Endodermal cell (in vitro differentiated cells): Measurements from ENCODE around the gene MRPL36. TPM values are rescaled to one million over a fixed set of nuclear protein-coding genes. Genes with fewer than 3 reads are reported as not detected.

Experiments used
- DNase-seq: peaks from one replicate; pipeline ENCODE4 v3.0.0-alpha.2; 2017
- H3K27ac ChIP-seq: 2 replicates; pipeline ENCODE4 v1.5.1; 2013; ENCODE audit warnings: mild to moderate bottlenecking, low read depth, low read length, moderate library complexity
- H3K27me3 ChIP-seq: 2 replicates; pipeline ENCODE4 v1.6.1; 2013; ENCODE audit warnings: mild to moderate bottlenecking, low read length, moderate library complexity; ENCODE audit not compliant: insufficient read depth, control insufficient read depth, poor library complexity, severe bottlenecking
- H3K36me3 ChIP-seq: 2 replicates; pipeline ENCODE4 v1.7.0; 2013; ENCODE audit warnings: mild to moderate bottlenecking, low read length, moderate library complexity; ENCODE audit not compliant: control insufficient read depth, insufficient read depth
- H3K4me1 ChIP-seq: one replicate; pipeline ENCODE4 v1.7.0; 2013; ENCODE audit warnings: low read length; ENCODE audit not compliant: control insufficient read depth, insufficient read depth
- H3K4me3 ChIP-seq: 2 replicates; pipeline ENCODE4 v1.5.1; 2013; ENCODE audit warnings: mild to moderate bottlenecking, low read length, moderate library complexity
- H3K9ac ChIP-seq: 2 replicates; pipeline ENCODE4 v1.6.1; 2013; ENCODE audit warnings: mild to moderate bottlenecking, low read length, moderate library complexity; ENCODE audit not compliant: poor library complexity, severe bottlenecking; ENCODE audit errors: extremely low read depth
- H3K9me3 ChIP-seq: 2 replicates; pipeline ENCODE4 v1.6.1; 2013; ENCODE audit warnings: mild to moderate bottlenecking, low read length, moderate library complexity; ENCODE audit not compliant: control insufficient read depth
- H3K27ac Mint-ChIP-seq: 2 replicates; pipeline ENCODE4 v1.8.0; 2020; ENCODE audit warnings: mixed read lengths
- H3K27me3 Mint-ChIP-seq: 2 replicates; pipeline ENCODE4 v1.8.0; 2021; ENCODE audit warnings: mild to moderate bottlenecking, mixed read lengths; ENCODE audit not compliant: insufficient read depth
- H3K36me3 Mint-ChIP-seq: 2 replicates; pipeline ENCODE4 v1.8.0; 2020; ENCODE audit warnings: low read depth, mixed read lengths
- H3K4me1 Mint-ChIP-seq: 2 replicates; pipeline ENCODE4 v1.8.0; 2020; ENCODE audit warnings: mixed read lengths
- H3K4me3 Mint-ChIP-seq: 2 replicates; pipeline ENCODE4 v1.8.0; 2020; ENCODE audit warnings: mild to moderate bottlenecking, moderate library complexity, mixed read lengths
- H3K9me3 Mint-ChIP-seq: 2 replicates; pipeline ENCODE4 v1.8.0; 2020; ENCODE audit warnings: mild to moderate bottlenecking, mixed read lengths
- CTCF ChIP-seq: fragments of 200-600 bp; sonication (generic); conservative IDR thresholded peaks from 2 replicates; pipeline ENCODE4 v1.5.0; 2021; ENCODE audit warnings: antibody characterized with exemption, mild to moderate bottlenecking
- WGBS, 2 experiments: methylation state at CpG; one replicate each; pipeline versions ENCODE4 v1.1.5 to v1.1.7; 2013; ENCODE audit warnings: missing lambda C conversion rate in 2 of 2, mixed read lengths in 1 of 2; ENCODE audit not compliant: insufficient coverage in 1 of 2, insufficient read length in 1 of 2; 5-methylcytosine and 5-hydroxymethylcytosine counted together
- total RNA-seq, 2 donors: library from RNA; stranded (reverse); fragmentation: NEBNext Ultra II Directional in 1 of 2; extraction: Animal tissue kit (Norgen Biotek cat#: 25700) in 1 of 2; gene quantifications; 2 replicates in 1 of 2; 3 replicates in 1 of 2; pipeline ENCODE4 v1.2.1, GENCODE V29; 2021

The MRPL36 gene
- total RNA-seq, 2 donors from 2014 or later: 44.0 to 49.7 TPM

GRCh38 chr5:1824109-1824821, 24.6 kb upstream of the MRPL36 start:
- H3K27ac Mint-ChIP-seq: no peak overlapping the region
- peaks cover 2% of the 10 kb centered on the region for H3K27me3 Mint-ChIP-seq
- H3K36me3 ChIP-seq: peaks cover 40% of the 10 kb centered on the region
- no peaks in the 10 kb centered on the region for H3K27me3 ChIP-seq
- H3K4me3 Mint-ChIP-seq: no peak overlapping the region
- WGBS, 2 experiments: 90 to 91% methylated on average over 18 to 25 of the region's 25 CpGs
- no peak for DNase-seq
- no peaks in the 10 kb centered on the region for H3K9me3 Mint-ChIP-seq
- peak; percentile 63 for TF ChIP-seq CTCF
- H3K4me1 Mint-ChIP-seq: no peaks in the 10 kb centered on the region
- no peaks in the 10 kb centered on the region for H3K9me3 ChIP-seq
- H3K27ac ChIP-seq: no peak overlapping the region
- H3K36me3 Mint-ChIP-seq: peaks cover 38% of the 10 kb centered on the region
- H3K4me3 ChIP-seq: no peak overlapping the region
- no peaks in the 10 kb centered on the region for H3K4me1 ChIP-seq
- no peak overlapping the region for H3K9ac ChIP-seq

DNA sequence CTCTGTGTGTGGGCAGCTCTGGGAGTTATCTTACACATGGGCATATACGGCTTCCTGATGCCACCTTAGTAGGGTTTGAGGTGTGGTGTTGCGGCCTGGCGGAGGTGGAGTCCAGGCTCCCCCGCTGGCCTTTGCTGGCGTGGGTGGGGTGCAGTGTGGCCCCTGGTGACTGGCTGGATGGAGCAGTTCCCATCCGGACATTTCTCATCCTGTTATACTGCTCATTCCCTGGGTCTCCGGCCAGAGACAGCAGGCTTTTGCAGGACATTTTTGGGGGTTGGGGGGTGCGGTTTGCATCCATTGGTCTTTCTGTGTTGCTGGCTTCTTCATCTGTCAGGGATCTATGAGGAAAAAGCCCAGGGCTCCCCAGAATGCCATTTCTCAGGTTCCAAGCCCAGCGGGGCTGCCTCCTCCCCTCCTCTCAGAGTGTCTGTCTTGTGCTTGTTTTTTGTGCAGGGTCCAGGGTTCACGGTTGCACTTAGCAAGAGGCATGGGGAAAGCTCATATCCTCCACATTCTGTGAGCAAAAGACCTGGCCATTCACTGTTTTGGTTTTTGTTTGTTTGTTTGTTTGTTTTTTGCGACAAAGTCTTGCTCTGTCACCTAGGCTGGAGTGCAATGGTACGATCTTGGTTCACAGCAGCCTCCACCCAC, 23.9 kb upstream of the MRPL36 start:
- Histone ChIP-seq H3K9me3 (no peaks in the 10 kb centered on the region), H3K27ac (no peak overlapping the region), H3K4me1 (no peaks in the 10 kb centered on the region), H3K27me3 (no peaks in the 10 kb centered on the region), H3K9ac (no peak overlapping the region), H3K4me3 (no peak overlapping the region), H3K36me3 (peaks cover 48% of the 10 kb centered on the region)
- Mint-ChIP-seq H3K4me3 (no peak overlapping the region), H3K9me3 (no peaks in the 10 kb centered on the region), H3K27me3 (peaks cover 2% of the 10 kb centered on the region), H3K27ac (no peak overlapping the region), H3K36me3 (peaks cover 45% of the 10 kb centered on the region), H3K4me1 (no peaks in the 10 kb centered on the region)
- 85 to 100% methylated on average over 4 to 12 of the region's 12 CpGs for WGBS, 2 experiments
- no peak for DNase-seq
- no peak for TF ChIP-seq CTCF

DNA sequence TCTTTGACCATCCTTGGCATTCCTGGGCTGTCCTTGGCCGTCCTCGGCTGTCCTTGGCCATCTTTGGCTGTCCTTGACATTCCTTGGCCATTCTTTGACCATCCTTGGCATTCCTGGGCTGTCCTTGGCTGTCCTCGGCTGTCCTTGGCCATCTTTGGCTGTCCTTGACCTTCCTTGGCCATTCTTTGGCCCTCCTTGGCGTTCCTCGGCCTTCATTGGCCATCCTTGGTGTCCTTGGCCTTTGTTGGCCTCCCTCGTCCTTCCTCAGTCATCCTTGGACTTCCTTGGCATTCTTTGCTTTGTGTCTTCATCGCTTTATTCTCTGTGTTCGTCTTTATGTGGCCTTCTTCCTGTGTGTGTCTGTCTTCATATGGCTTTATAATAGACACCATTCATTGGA, 22.2 kb upstream of the MRPL36 start:
- Histone ChIP-seq H3K4me3 (no peak overlapping the region), H3K9me3 (no peaks in the 10 kb centered on the region), H3K9ac (no peak overlapping the region), H3K27me3 (no peaks in the 10 kb centered on the region), H3K4me1 (no peaks in the 10 kb centered on the region), H3K27ac (no peak overlapping the region), H3K36me3 (peaks cover 61% of the 10 kb centered on the region)
- H3K27me3 Mint-ChIP-seq: no peaks in the 10 kb centered on the region
- 94% methylated on average over 8 of the region's 8 CpGs for WGBS, 2 experiments
- H3K36me3 Mint-ChIP-seq: peaks cover 62% of the 10 kb centered on the region
- H3K4me1 Mint-ChIP-seq: no peaks in the 10 kb centered on the region
- no peak overlapping the region for H3K4me3 Mint-ChIP-seq
- no peak overlapping the region for H3K27ac Mint-ChIP-seq
- TF ChIP-seq CTCF: no peak
- DNase-seq: no peak
- H3K9me3 Mint-ChIP-seq: no peaks in the 10 kb centered on the region
